HepG2 (cell line): ENCODE results near the gene FBXL20. TPM values are rescaled to one million over a fixed set of nuclear protein-coding genes. Genes with fewer than 3 reads are reported as not detected.

Experiments
- AHR ChIP-seq: IDR thresholded peaks from 2 replicates; pipeline ENCODE4 v1.6.1; 2018; ENCODE audit warnings: missing genetic modification reagents, missing compliant biosample characterization
- EED ChIP-seq: sonication (generic); formaldehyde crosslinking; IDR thresholded peaks from 2 replicates; pipeline ENCODE4 v1.5.0; 2020; ENCODE audit warnings: mild to moderate bottlenecking, missing genetic modification reagents
- IRF2 ChIP-seq: IDR thresholded peaks from 2 replicates; pipeline ENCODE4 v1.6.1; 2018; ENCODE audit warnings: missing genetic modification reagents, missing compliant biosample characterization
- PHF20 ChIP-seq: sonication (generic); formaldehyde crosslinking; IDR thresholded peaks from 2 replicates; pipeline ENCODE4 v1.5.0; 2020; ENCODE audit warnings: mild to moderate bottlenecking, missing genetic modification reagents
- SALL1 ChIP-seq: sonication (generic); formaldehyde crosslinking; IDR thresholded peaks from 2 replicates; pipeline ENCODE4 v1.8.0; 2022; ENCODE audit warnings: mild to moderate bottlenecking, missing genetic modification reagents
- SP5 ChIP-seq: IDR thresholded peaks from 2 replicates; pipeline ENCODE4 v1.6.1; 2016; ENCODE audit warnings: low read depth, borderline replicate concordance
- THAP11 ChIP-seq: IDR thresholded peaks from 2 replicates; pipeline ENCODE4 v1.6.1; 2016; ENCODE audit warnings: missing biosample characterization, missing genetic modification reagents
- ZNF274 ChIP-seq: sonication (generic); formaldehyde crosslinking; IDR thresholded peaks from 2 replicates; pipeline ENCODE4 v1.5.1; 2020; ENCODE audit warnings: mild to moderate bottlenecking, missing genetic modification reagents
- ZNF446 ChIP-seq: sonication (generic); formaldehyde crosslinking; IDR thresholded peaks from 2 replicates; pipeline ENCODE4 v1.5.0; 2020; ENCODE audit warnings: mild to moderate bottlenecking, missing genetic modification reagents
- polyA plus RNA-seq, 8 experiments: library from polyadenylated mRNA; depleted of rRNA in 3 of 8; stranded (reverse) in 7 of 8; unstranded in 1 of 8; fragments of >200 nt; fragmentation: Illumina TruSeq in 4 of 8; extraction: Trizol in 4 of 8; gene quantifications; 2 replicates each; pipeline versions ENCODE4 v1.2.1 to v1.2.3, GENCODE V29; 2011 to 2016; ENCODE audit warnings: low read depth in 4 of 8, missing spikeins in 1 of 8, mixed read lengths in 1 of 8; ENCODE audit not compliant: insufficient read depth in 1 of 8
- total RNA-seq, 5 experiments: library from RNA; depleted of rRNA; stranded (reverse); fragments of >200 nt; fragmentation: Illumina TruSeq; extraction: Trizol; gene quantifications; 2 replicates each; pipeline ENCODE4 v1.2.3, GENCODE V29; 2016; ENCODE audit warnings: low read depth in 1 of 5
- TF ChIP-seq, protein P1 (sequence below): sonication (generic); formaldehyde crosslinking; IDR thresholded peaks from 2 replicates; pipeline ENCODE4 v1.9.0; 2021; ENCODE audit warnings: missing genetic modification reagents, borderline replicate concordance
- TF ChIP-seq, protein P2 (sequence below): sonication (generic); formaldehyde crosslinking; IDR thresholded peaks from 2 replicates; pipeline ENCODE4 v1.4.0; 2020; ENCODE audit warnings: missing genetic modification reagents
- TF ChIP-seq, protein P3 (sequence below): sonication (generic); formaldehyde crosslinking; IDR thresholded peaks from 2 replicates; pipeline ENCODE4 v1.4.0; 2020; ENCODE audit warnings: missing genetic modification reagents
- TF ChIP-seq, protein P4 (sequence below): sonication (generic); formaldehyde crosslinking; IDR thresholded peaks from 2 replicates; pipeline ENCODE4 v1.5.1; 2020; ENCODE audit warnings: missing genetic modification reagents, mild to moderate bottlenecking, borderline replicate concordance

FBXL20 gene
- total and polyA plus RNA-seq, 2 of the 13 experiments (the other 11 are each of a cell fraction or from before 2014, with no cell fraction given), result 10.2 to 10.3 TPM

DNA sequence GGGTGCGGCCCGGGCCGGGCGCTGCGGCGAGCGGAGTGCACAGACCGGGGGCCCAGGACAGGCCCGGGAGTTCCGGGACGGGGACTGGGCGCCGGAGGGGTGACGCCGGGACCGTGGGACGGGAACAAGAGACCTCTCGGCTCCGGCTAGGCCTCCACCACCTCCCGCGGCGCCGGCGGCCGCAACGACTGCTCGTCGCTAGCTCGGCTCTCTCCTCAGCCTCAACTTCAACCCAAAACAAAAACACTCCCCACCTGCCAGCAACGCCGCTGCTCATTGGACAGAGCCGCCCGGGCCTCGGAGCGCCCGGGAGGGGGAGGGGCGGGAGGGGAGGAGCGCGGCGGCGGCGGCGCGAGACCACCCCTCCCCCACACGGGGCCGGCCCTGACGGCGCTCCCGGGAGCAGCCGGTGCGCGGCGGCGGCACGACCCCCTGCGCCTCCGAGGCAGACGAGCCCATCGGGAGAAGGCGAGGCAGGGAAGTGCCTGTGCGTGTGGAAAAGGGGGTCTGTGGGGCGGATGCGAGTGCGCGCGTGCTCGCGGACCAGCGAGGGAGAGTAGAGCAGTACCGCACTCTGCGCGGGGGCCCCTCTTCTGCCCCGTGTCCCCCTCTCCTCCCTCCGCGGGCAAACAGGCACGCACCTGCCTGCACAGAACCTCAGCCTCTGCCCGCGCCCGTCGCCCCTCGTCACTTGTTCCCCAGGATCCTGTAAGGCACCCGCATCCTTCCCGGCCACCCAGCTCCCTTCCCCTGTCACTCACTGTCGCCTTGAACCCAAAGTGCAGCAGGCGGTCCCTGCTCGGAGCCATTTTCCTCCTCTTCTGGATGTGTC, at the start of gene FBXL20 (continued):
- TF ChIP-seq SP5 (peak; percentile 65), EED (CRISPR knock-in tag) (peak; percentile 82), AHR (CRISPR knock-in tag) (peak; percentile 69; the same call in 1 of the 2 replicates), PHF20 (CRISPR knock-in tag) (peak; percentile 53), THAP11 (CRISPR knock-in tag) (peak; percentile 78), ZNF446 (CRISPR knock-in tag) (peak; percentile 86), IRF2 (CRISPR knock-in tag) (peak; percentile 53), SALL1 (peak; percentile 50), ZNF274 (CRISPR knock-in tag) (0 out of 2 replicates have a peak, but pooled peaks have one; percentile 56)
- TF ChIP-seq, protein P1, sequence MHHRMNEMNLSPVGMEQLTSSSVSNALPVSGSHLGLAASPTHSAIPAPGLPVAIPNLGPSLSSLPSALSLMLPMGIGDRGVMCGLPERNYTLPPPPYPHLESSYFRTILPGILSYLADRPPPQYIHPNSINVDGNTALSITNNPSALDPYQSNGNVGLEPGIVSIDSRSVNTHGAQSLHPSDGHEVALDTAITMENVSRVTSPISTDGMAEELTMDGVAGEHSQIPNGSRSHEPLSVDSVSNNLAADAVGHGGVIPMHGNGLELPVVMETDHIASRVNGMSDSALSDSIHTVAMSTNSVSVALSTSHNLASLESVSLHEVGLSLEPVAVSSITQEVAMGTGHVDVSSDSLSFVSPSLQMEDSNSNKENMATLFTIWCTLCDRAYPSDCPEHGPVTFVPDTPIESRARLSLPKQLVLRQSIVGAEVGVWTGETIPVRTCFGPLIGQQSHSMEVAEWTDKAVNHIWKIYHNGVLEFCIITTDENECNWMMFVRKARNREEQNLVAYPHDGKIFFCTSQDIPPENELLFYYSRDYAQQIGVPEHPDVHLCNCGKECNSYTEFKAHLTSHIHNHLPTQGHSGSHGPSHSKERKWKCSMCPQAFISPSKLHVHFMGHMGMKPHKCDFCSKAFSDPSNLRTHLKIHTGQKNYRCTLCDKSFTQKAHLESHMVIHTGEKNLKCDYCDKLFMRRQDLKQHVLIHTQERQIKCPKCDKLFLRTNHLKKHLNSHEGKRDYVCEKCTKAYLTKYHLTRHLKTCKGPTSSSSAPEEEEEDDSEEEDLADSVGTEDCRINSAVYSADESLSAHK, result 0 out of 2 replicates have a peak, but pooled peaks have one; percentile 53
- TF ChIP-seq, protein P2, sequence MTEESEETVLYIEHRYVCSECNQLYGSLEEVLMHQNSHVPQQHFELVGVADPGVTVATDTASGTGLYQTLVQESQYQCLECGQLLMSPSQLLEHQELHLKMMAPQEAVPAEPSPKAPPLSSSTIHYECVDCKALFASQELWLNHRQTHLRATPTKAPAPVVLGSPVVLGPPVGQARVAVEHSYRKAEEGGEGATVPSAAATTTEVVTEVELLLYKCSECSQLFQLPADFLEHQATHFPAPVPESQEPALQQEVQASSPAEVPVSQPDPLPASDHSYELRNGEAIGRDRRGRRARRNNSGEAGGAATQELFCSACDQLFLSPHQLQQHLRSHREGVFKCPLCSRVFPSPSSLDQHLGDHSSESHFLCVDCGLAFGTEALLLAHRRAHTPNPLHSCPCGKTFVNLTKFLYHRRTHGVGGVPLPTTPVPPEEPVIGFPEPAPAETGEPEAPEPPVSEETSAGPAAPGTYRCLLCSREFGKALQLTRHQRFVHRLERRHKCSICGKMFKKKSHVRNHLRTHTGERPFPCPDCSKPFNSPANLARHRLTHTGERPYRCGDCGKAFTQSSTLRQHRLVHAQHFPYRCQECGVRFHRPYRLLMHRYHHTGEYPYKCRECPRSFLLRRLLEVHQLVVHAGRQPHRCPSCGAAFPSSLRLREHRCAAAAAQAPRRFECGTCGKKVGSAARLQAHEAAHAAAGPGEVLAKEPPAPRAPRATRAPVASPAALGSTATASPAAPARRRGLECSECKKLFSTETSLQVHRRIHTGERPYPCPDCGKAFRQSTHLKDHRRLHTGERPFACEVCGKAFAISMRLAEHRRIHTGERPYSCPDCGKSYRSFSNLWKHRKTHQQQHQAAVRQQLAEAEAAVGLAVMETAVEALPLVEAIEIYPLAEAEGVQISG (CRISPR knock-in tag), result peak; percentile 81; the same call in 1 of the 2 replicates
- TF ChIP-seq, protein P3, sequence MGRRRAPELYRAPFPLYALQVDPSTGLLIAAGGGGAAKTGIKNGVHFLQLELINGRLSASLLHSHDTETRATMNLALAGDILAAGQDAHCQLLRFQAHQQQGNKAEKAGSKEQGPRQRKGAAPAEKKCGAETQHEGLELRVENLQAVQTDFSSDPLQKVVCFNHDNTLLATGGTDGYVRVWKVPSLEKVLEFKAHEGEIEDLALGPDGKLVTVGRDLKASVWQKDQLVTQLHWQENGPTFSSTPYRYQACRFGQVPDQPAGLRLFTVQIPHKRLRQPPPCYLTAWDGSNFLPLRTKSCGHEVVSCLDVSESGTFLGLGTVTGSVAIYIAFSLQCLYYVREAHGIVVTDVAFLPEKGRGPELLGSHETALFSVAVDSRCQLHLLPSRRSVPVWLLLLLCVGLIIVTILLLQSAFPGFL (CRISPR knock-in tag), result no peak
- TF ChIP-seq, protein P4, sequence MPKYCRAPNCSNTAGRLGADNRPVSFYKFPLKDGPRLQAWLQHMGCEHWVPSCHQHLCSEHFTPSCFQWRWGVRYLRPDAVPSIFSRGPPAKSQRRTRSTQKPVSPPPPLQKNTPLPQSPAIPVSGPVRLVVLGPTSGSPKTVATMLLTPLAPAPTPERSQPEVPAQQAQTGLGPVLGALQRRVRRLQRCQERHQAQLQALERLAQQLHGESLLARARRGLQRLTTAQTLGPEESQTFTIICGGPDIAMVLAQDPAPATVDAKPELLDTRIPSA, result 0 out of 2 replicates have a peak, but pooled peaks have one; percentile 83
